Left lung (tissue), 10 donors: ENCODE results near the gene EMC1. TPM values are rescaled to one million over a fixed set of nuclear protein-coding genes. Genes with fewer than 3 reads are reported as not detected.
"Not testable (repeated sequence)": the region's sequence is repeated elsewhere in the genome, so short reads cannot be mapped to it uniquely, and the experiment has no call there.

Experiments
- ATAC-seq: fragments of 200-7000 bp; cut with Tn5 transposase; one replicate; pipeline ENCODE4 v1.9.1; 2020; ENCODE audit warnings: moderate library complexity
- DNase-seq, 4 donors: peaks; one replicate each; pipeline ENCODE4 v3.0.0-alpha.2; 2013 to 2020
- H3K27ac ChIP-seq, 2 donors: fragments of 200-600 bp; sonication (generic) in 1 of 2; one replicate each; pipeline versions ENCODE4 v1.5.0 to v1.8.0; 2020 to 2021
- H3K27me3 ChIP-seq, 2 donors: fragments of 200-600 bp; sonication (generic) in 1 of 2; one replicate each; pipeline versions ENCODE4 v1.5.0 to v1.8.0; 2020 to 2021
- H3K36me3 ChIP-seq, 2 donors: fragments of 200-600 bp; sonication (generic) in 1 of 2; one replicate each; pipeline versions ENCODE4 v1.5.0 to v1.8.0; 2020 to 2021
- H3K4me1 ChIP-seq, 2 donors: fragments of 200-600 bp; one replicate each; pipeline ENCODE4 v1.8.0; 2021
- H3K4me3 ChIP-seq, 2 donors: fragments of 200-600 bp; sonication (generic) in 1 of 2; one replicate each; pipeline versions ENCODE4 v1.5.0 to v1.8.0; 2020 to 2021; ENCODE audit warnings: mild to moderate bottlenecking in 1 of 2
- H3K9me3 ChIP-seq, 2 donors: fragments of 200-600 bp; sonication (generic) in 1 of 2; one replicate each; pipeline versions ENCODE4 v1.5.0 to v1.8.0; 2020 to 2021
- intact Hi-C, 2 donors: fragments of 100-400 bp; cut with DNase I; formaldehyde crosslinking; loops; one replicate each; pipeline versions ENCODE4 v1.11.2 to v1.14.2; 2022
- polyA plus RNA-seq, 6 donors: library from polyadenylated mRNA; unstranded; fragments of 120-200 nt; gene quantifications; one replicate each; pipeline ENCODE4 v1.2.1, GENCODE V29; 2013; ENCODE audit not compliant: insufficient read length in 6 of 6
- total RNA-seq, 2 donors: library from RNA; stranded (reverse); fragmentation: NEBNext Ultra II Directional; extraction: Animal tissue kit (Norgen Biotek cat#: 25700); gene quantifications; one replicate each; pipeline ENCODE4 v1.2.1, GENCODE V29; 2021
- TF ChIP-seq, protein P1 (sequence below), 2 donors: fragments of 200-600 bp; sonication (generic) in 1 of 2; IDR thresholded peaks; one replicate each; pipeline versions ENCODE4 v1.5.0 to v1.8.0; 2021; ENCODE audit warnings: antibody characterized with exemption in 2 of 2
- donor health status: DM: no; HTN: yes; CAD: no.
- donor health status: DM: no; HTN: no; CAD: no.

Gene EMC1
- total and polyA plus RNA-seq, 8 donors: 43.7 to 55.5 (median 52.4) TPM

GRCh38 chr1:19287436-19288185 is 36.3 kb upstream of the EMC1 start:
- peaks cover 0 to 17% of the 10 kb centered on the region in 2 donors for H3K27me3 ChIP-seq
- no peak overlapping the region for H3K27ac ChIP-seq
- DNase-seq (no peak), ATAC-seq (no peak)
- intact Hi-C loops: no loop called here
- peaks cover 0 to 11% of the 10 kb centered on the region in 2 donors for H3K4me1 ChIP-seq
- TF ChIP-seq, protein P1, sequence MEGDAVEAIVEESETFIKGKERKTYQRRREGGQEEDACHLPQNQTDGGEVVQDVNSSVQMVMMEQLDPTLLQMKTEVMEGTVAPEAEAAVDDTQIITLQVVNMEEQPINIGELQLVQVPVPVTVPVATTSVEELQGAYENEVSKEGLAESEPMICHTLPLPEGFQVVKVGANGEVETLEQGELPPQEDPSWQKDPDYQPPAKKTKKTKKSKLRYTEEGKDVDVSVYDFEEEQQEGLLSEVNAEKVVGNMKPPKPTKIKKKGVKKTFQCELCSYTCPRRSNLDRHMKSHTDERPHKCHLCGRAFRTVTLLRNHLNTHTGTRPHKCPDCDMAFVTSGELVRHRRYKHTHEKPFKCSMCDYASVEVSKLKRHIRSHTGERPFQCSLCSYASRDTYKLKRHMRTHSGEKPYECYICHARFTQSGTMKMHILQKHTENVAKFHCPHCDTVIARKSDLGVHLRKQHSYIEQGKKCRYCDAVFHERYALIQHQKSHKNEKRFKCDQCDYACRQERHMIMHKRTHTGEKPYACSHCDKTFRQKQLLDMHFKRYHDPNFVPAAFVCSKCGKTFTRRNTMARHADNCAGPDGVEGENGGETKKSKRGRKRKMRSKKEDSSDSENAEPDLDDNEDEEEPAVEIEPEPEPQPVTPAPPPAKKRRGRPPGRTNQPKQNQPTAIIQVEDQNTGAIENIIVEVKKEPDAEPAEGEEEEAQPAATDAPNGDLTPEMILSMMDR (IDR thresholded peaks at IDR 0.05): no peak
- H3K4me3 ChIP-seq: no peak overlapping the region
- H3K36me3 ChIP-seq: no peaks in the 10 kb centered on the region
- H3K9me3 ChIP-seq: peaks cover 0 to 2% of the 10 kb centered on the region in 2 donors

- H3K27me3 ChIP-seq: peaks cover 0 to 17% of the 10 kb centered on the region in 2 donors
- ATAC-seq, H3K9me3 ChIP-seq, DNase-seq, H3K36me3 ChIP-seq, H3K27ac ChIP-seq, H3K4me3 ChIP-seq, intact Hi-C loops: not testable (repeated sequence)
- peaks cover 0 to 11% of the 10 kb centered on the region in 2 donors for H3K4me1 ChIP-seq
Measured at GRCh38 chr1:19285807-19286206, 34.5 kb upstream of the EMC1 start.

DNA sequence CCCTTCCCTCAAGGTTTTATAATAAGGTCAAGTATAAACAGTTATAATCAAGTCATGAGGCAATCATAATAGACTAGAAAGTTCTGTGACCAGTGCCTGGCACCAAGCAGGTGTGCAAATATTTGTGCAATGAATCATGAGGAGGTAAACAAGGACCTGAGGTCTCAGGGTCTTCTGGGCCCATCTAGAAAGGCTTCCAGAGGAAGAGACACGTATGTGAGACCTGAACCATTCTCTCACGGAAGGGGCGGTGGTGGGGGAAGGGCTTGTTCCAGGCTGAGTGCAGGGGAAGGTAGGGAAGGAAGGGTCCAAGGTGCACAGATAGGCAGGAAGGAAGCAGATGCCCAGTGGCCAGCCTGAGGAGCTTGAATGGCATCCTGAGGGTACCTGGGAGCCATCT is 34.0 kb upstream of the EMC1 start:
- H3K9me3 ChIP-seq, intact Hi-C loops, H3K4me3 ChIP-seq, DNase-seq, H3K36me3 ChIP-seq, ATAC-seq, H3K27ac ChIP-seq: not testable (repeated sequence)
- peaks cover 0 to 11% of the 10 kb centered on the region in 2 donors for H3K4me1 ChIP-seq
- H3K27me3 ChIP-seq: peaks cover 0 to 17% of the 10 kb centered on the region in 2 donors

GRCh38 chr1:19284881-19285280 is 33.6 kb upstream of the EMC1 start:
- Histone ChIP-seq H3K27me3 (peaks cover 0 to 17% of the 10 kb centered on the region in 2 donors), H3K27ac (no peak overlapping the region), H3K36me3 (no peaks in the 10 kb centered on the region), H3K4me1 (peaks cover 0 to 11% of the 10 kb centered on the region in 2 donors), H3K9me3 (no peaks in the 10 kb centered on the region), H3K4me3 (no peak overlapping the region)
- TF ChIP-seq, protein P1 (IDR thresholded peaks at IDR 0.05): no peak
- ATAC-seq: no peak
- DNase-seq: no peak
- intact Hi-C loops: no loop called here

GRCh38 chr1:19283891-19284290 is 32.6 kb upstream of the EMC1 start:
- no peak overlapping the region for H3K27ac ChIP-seq
- H3K27me3 ChIP-seq: peaks cover 0 to 12% of the 10 kb centered on the region in 2 donors
- no peak for ATAC-seq
- no peaks in the 10 kb centered on the region for H3K9me3 ChIP-seq
- TF ChIP-seq, protein P1 (IDR thresholded peaks at IDR 0.05): no peak
- H3K4me3 ChIP-seq: no peak overlapping the region
- no peak for DNase-seq
- intact Hi-C loops: no loop called here
- H3K4me1 ChIP-seq: peaks cover 0 to 3% of the 10 kb centered on the region in 2 donors
- no peaks in the 10 kb centered on the region for H3K36me3 ChIP-seq

- ATAC-seq: no peak
- intact Hi-C loops: no loop called here
- TF ChIP-seq, protein P1 (IDR thresholded peaks at IDR 0.05): no peak
Measured at GRCh38 chr1:19274636-19275035, 23.3 kb upstream of the EMC1 start.

DNA sequence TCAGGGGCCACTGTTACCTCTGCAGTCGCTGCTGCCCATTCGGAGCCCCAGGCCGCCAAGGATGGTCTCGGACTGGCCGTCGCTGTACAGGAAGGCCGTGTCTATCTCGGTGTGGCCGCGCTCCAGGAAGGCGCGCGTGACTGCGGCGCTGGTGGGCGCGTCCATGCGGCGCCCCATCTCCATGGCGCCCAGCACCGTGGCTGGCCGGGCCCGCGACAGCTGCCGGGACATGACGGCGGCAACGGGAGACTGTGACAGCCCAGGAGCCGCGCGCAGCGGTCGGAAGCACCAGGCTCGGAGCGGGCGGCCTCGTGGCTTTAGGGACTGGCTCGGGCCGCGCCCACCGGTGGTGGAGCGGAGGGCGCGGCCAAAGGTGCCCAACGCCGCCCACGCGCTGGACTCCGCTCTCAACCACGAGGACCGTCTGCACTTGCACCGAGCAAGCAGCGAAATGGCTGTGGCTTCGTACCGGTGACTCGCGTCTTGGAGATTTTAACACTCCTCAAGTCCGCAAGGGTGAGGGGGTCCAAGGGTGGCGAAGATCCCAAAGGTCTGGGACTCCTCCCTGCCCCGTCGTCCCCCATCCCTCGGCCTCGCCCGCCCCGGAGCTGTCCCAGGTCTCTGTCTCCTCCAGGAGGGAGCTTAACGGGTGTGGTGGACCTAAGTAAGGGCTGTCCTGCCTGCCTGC is 22.7 kb upstream of the EMC1 start:
- intact Hi-C loops, DNase-seq, H3K27ac ChIP-seq, H3K4me3 ChIP-seq, H3K4me1 ChIP-seq, H3K36me3 ChIP-seq: not testable (repeated sequence)
- ATAC-seq: peak; percentile 77
- Histone ChIP-seq H3K9me3 (peaks cover 0 to 10% of the 10 kb centered on the region in 2 donors), H3K27me3 (peaks cover 3 to 26% of the 10 kb centered on the region in 2 donors)

More at GRCh38 chr1:19274636-19275035, 23.3 kb upstream of the EMC1 start:
- H3K27ac ChIP-seq: no peak overlapping the region
- no peaks in the 10 kb centered on the region for H3K4me1 ChIP-seq
- H3K9me3 ChIP-seq: peaks cover 0 to 10% of the 10 kb centered on the region in 2 donors
- no peak overlapping the region for H3K4me3 ChIP-seq
- no peaks in the 10 kb centered on the region for H3K36me3 ChIP-seq
- DNase-seq: no peak
- H3K27me3 ChIP-seq: peaks cover 3 to 26% of the 10 kb centered on the region in 2 donors
